Measurements from ENCODE around the gene DDIT4. TPM values are rescaled to one million over a fixed set of nuclear protein-coding genes. Genes with fewer than 3 reads are reported as not detected.

The DDIT4 gene
- total and polyA plus RNA-seq, 9 of the 15 experiments (the other 6 are each of a cell fraction or from before 2014, with no cell fraction given) = 8.2 to 675 (median 159) TPM

GRCh38 chr10:72297281-72297804 is 23.6 kb downstream of the DDIT4 start (continued):
- 0 out of 2 replicates have a peak, but pooled peaks have one; percentile 61 for TF ChIP-seq HDAC8 (tag; IDR thresholded peaks at IDR 0.05)

DNA sequence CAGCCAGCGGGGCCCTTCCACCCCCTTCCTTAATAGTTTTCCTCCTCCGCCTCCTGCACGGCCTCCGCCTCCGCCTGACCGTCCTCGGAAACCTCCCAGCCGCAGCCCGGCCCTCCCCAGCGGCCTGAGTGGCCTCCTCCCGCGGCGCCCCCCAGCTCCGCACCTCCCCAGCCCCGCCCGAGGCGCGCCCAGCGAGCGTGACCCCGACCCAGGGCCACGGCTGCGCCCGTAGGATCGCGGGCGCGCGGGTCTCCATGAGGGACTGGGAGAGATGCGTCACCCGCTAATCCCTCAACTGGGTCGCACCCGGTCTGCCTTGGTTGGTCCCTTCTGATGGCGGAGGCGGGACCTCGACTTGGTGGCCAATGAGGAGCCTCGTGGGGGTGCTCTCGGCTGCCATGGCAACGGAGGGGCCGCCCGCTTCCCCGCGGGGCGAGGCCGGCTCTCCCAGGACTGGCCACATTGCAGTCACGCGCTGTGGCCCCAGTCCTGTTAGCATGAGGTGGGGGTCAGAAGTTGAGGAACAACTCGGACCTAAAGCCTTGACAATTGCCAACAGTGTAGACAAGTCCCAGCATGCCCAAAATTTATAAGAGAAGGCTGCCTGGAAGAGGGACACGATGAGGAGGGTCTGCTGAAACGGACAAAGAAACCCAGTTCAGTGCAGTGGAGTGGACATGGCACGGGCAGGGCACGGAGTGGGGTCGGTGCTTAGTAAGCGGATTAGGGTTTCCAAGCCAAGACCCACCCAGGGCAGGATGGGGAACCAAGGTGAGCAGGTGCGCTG is 24.3 kb downstream of the DDIT4 start:
- DNase-seq (ENCODE audit: extremely low read depth in 1 of 4, low spot score in 3 of 4) (peak; percentile 98 to 100 (median 100)), FAIRE-seq (peak; percentile 98), ATAC-seq (peak; percentile 96)
- WGBS (ENCODE audit: insufficient coverage, low coverage, missing lambda C conversion rate) = 6% methylated on average over 55 of the region's 55 CpGs
- peak overlapping the region; percentile 94 for H3K27ac ChIP-seq (ENCODE audit: extremely low read depth, low read depth, low read length)
- H3K4me1 ChIP-seq (replicated peaks in 1 of 2; ENCODE audit: control insufficient read depth in 2 of 2, insufficient read depth in 2 of 2, low read length in 2 of 2) = peaks cover 34 to 41% of the 10 kb centered on the region in 2 experiments
- peak overlapping the region; percentile 55 for H3K4me3 ChIP-seq
- no peaks in the 10 kb centered on the region for H3K9me3 ChIP-seq (replicated peaks; ENCODE audit: control insufficient read depth, insufficient read depth, low read depth, low read length)
- peak overlapping the region; percentile 94 to 98 for H3K9ac ChIP-seq (ENCODE audit: insufficient read depth in 1 of 2, low read depth in 2 of 2, low read length in 2 of 2)
- peak overlapping the region; percentile 88 for H2AFZ ChIP-seq (ENCODE audit: low read depth, low read length)
- no TSS peak for BruUV-seq (replicated peaks)
- peaks cover 7% of the 10 kb centered on the region for H3K79me2 ChIP-seq (ENCODE audit: control insufficient read depth, insufficient read depth, low read length)
- ChIA-PET POLR2A (interaction anchor here (0.6 to 4.3 kb wide), 15 partner anchors 10 to 1642 kb away, joined by 3 to 68 read pairs (median 4); partner anchors contain the start of gene DDIT4), CTCF (ENCODE audit: low intra/inter-chr PET ratio) (no interaction called here)
- no peaks in the 10 kb centered on the region for H3K36me3 ChIP-seq (ENCODE audit: control insufficient read depth, insufficient read depth, low read length)
- intact Hi-C loops (cut with micrococcal nuclease) = loop anchor here (1.0 to 2.0 kb wide), 2 partner anchors 21 to 23 kb away; no protein-coding TSS in a partner anchor
- peak overlapping the region; percentile 96 for H3K4me2 ChIP-seq (ENCODE audit: insufficient read depth, low read length)
- no peaks in the 10 kb centered on the region for H4K20me1 ChIP-seq (replicated peaks; ENCODE audit: control insufficient read depth, insufficient read depth, low read length)
- in situ Hi-C loops (cut with MboI) = no loop called here
- peaks cover 4% of the 10 kb centered on the region for H3K9me1 ChIP-seq (ENCODE audit: control insufficient read depth, insufficient read depth, low read length)
- H3K27me3 ChIP-seq (ENCODE audit: control insufficient read depth in 2 of 2, insufficient read depth in 2 of 2, low read length in 2 of 2) = no peaks in the 10 kb centered on the region; a peak in 1 of 5 replicates
- TF ChIP-seq, protein P1, sequence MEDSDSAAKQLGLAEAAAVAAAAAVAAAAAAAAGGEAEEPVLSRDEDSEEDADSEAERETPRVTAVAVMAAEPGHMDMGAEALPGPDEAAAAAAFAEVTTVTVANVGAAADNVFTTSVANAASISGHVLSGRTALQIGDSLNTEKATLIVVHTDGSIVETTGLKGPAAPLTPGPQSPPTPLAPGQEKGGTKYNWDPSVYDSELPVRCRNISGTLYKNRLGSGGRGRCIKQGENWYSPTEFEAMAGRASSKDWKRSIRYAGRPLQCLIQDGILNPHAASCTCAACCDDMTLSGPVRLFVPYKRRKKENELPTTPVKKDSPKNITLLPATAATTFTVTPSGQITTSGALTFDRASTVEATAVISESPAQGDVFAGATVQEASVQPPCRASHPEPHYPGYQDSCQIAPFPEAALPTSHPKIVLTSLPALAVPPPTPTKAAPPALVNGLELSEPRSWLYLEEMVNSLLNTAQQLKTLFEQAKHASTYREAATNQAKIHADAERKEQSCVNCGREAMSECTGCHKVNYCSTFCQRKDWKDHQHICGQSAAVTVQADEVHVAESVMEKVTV (CRISPR knock-in tag; IDR thresholded peaks at IDR 0.05) = 0 out of 2 replicates have a peak, but pooled peaks have one; percentile 5
- TF ChIP-seq TAF9B (IDR thresholded peaks at IDR 0.05; ENCODE audit: partially characterized antibody) = no peak
- 0 out of 2 replicates have a peak, but pooled peaks have one; percentile 50 for TF ChIP-seq BACH1 (tag; IDR thresholded peaks at IDR 0.05)
- no peak for TF ChIP-seq KDM5B (IDR thresholded peaks at IDR 0.05; ENCODE audit: insufficient replicate concordance, low read depth, low read length)
- TF ChIP-seq THAP12 (CRISPR knock-in tag; IDR thresholded peaks at IDR 0.05) = peak; percentile 59; the same call in 1 of the 2 replicates
- no peak; the same call in 1 of the 2 replicates for TF ChIP-seq SOX6 (IDR thresholded peaks at IDR 0.05)
- TF ChIP-seq CCAR2 (IDR thresholded peaks at IDR 0.05; ENCODE audit: low read depth, low read length) = no peak
- TF ChIP-seq SRSF1 (IDR thresholded peaks at IDR 0.05; ENCODE audit: low read depth, low read length) = no peak
- no peak for TF ChIP-seq ARHGAP35 (IDR thresholded peaks at IDR 0.05; ENCODE audit: partially characterized antibody)
- TF ChIP-seq BCL6 (CRISPR knock-in tag; IDR thresholded peaks at IDR 0.05) = peak; percentile 48; the same call in 1 of the 2 replicates
- TF ChIP-seq EWSR1 (IDR thresholded peaks at IDR 0.05; ENCODE audit: borderline replicate concordance, low read depth, partially characterized antibody) = no peak
- TF ChIP-seq, protein P2, sequence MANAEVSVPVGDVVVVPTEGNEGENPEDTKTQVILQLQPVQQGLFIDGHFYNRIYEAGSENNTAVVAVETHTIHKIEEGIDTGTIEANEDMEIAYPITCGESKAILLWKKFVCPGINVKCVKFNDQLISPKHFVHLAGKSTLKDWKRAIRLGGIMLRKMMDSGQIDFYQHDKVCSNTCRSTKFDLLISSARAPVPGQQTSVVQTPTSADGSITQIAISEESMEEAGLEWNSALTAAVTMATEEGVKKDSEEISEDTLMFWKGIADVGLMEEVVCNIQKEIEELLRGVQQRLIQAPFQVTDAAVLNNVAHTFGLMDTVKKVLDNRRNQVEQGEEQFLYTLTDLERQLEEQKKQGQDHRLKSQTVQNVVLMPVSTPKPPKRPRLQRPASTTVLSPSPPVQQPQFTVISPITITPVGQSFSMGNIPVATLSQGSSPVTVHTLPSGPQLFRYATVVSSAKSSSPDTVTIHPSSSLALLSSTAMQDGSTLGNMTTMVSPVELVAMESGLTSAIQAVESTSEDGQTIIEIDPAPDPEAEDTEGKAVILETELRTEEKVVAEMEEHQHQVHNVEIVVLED (CRISPR knock-in tag; IDR thresholded peaks at IDR 0.05) = peak; percentile 56
